ENCODE results near the gene PARD3. TPM values are rescaled to one million over a fixed set of nuclear protein-coding genes. Genes with fewer than 3 reads are reported as not detected.

Gene PARD3
- total RNA-seq, 1 experiment from 2014 or later: 51.8 TPM

GRCh38 chr10:34464591-34464990, 350.5 kb downstream of the PARD3 start (continued):
- TF ChIP-seq ZNF425 (CRISPR knock-in tag; conservative IDR thresholded peaks at IDR 0.05) (no peak), MXD4 (CRISPR knock-in tag; IDR thresholded peaks at IDR 0.05; ENCODE audit: borderline replicate concordance) (no peak), HMGXB4 (CRISPR knock-in tag; IDR thresholded peaks at IDR 0.05) (no peak), CBFB (CRISPR knock-in tag; IDR thresholded peaks at IDR 0.05; ENCODE audit: low read depth) (no peak)

GRCh38 chr10:34464000-34464399, 351.1 kb downstream of the PARD3 start:
- CTCF ChIA-PET: no interaction called here
- Mint-ChIP-seq H3K4me1 (peaks cover 4% of the 10 kb centered on the region; the same call in 1 of the 2 replicates), H3K27ac (no peak overlapping the region), H3K27me3 (ENCODE audit: low read depth) (no peaks in the 10 kb centered on the region), H3K9me3 (no peaks in the 10 kb centered on the region), H3K36me3 (no peaks in the 10 kb centered on the region), H3K4me3 (no peak overlapping the region)
- POLR2A ChIA-PET: no interaction called here
- ATAC-seq (no peak), DNase-seq (ENCODE audit: low spot score) (no peak)
- no peak for TF ChIP-seq FOXJ3 (CRISPR knock-in tag; IDR thresholded peaks at IDR 0.05; ENCODE audit: borderline replicate concordance)
- TF ChIP-seq ATF2 (CRISPR knock-in tag; IDR thresholded peaks at IDR 0.05; ENCODE audit: borderline replicate concordance, low read depth): no peak
- no peak for TF ChIP-seq GABPB1 (CRISPR knock-in tag; IDR thresholded peaks at IDR 0.05)
- TF ChIP-seq E2F4 (CRISPR knock-in tag; IDR thresholded peaks at IDR 0.05; ENCODE audit: borderline replicate concordance, low read depth): no peak
- no peak for TF ChIP-seq E2F1 (CRISPR knock-in tag; IDR thresholded peaks at IDR 0.05)
- TF ChIP-seq ZNF396 (CRISPR knock-in tag; IDR thresholded peaks at IDR 0.05; ENCODE audit: borderline replicate concordance): no peak
- no peak for TF ChIP-seq NFE2L1 (CRISPR knock-in tag; IDR thresholded peaks at IDR 0.05)
- TF ChIP-seq IRF1 (CRISPR knock-in tag; IDR thresholded peaks at IDR 0.05): no peak
- TF ChIP-seq ZNF532 (CRISPR knock-in tag; IDR thresholded peaks at IDR 0.05; ENCODE audit: borderline replicate concordance): no peak
- no peak for TF ChIP-seq ZNF281 (CRISPR knock-in tag; IDR thresholded peaks at IDR 0.05)
- TF ChIP-seq ZNF138 (CRISPR knock-in tag; conservative IDR thresholded peaks at IDR 0.05): no peak
